ENCODE data around the gene USP40.

- TF ChIP-seq CTCF (IDR thresholded peaks at IDR 0.05), result no peak
- no peak for TF ChIP-seq POLR2A (IDR thresholded peaks at IDR 0.05)
Observed at GRCh38 chr2:233588400-233588799, 21.8 kb upstream of the USP40 start.
